Lower leg skin (tissue), 4 donors: Measurements from ENCODE around the gene JPH3. TPM values are rescaled to one million over a fixed set of nuclear protein-coding genes. Genes with fewer than 3 reads are reported as not detected.

Experiments used
- DNase-seq, 2 donors: peaks; one replicate each; pipeline ENCODE4 v3.0.0-alpha.2; 2019; ENCODE audit warnings: low spot score in 2 of 2
- H3K4me3 ChIP-seq: fragments of 200-600 bp; sonication (generic); 2 replicates; pipeline ENCODE4 v1.5.1; 2017; ENCODE audit warnings: mild to moderate bottlenecking, low read depth; ENCODE audit not compliant: poor library complexity, severe bottlenecking
- CTCF ChIP-seq, 3 donors: fragments of 450-650 bp; IDR thresholded peaks; one replicate each; pipeline ENCODE4 v1.5.1; 2016; ENCODE audit warnings: antibody characterized with exemption in 3 of 3, mild to moderate bottlenecking in 3 of 3, moderate library complexity in 2 of 3
- POLR2A ChIP-seq, 2 donors: fragments of 450-650 bp; IDR thresholded peaks; one replicate each; pipeline ENCODE4 v1.6.1; 2016 to 2017; ENCODE audit warnings: antibody characterized with exemption in 2 of 2, mild to moderate bottlenecking in 1 of 2, moderate library complexity in 1 of 2
- WGBS, 2 donors: methylation state at CpG; one replicate each; pipeline ENCODE4 v1.1.5; 2018; 5-methylcytosine and 5-hydroxymethylcytosine counted together
- intact Hi-C: fragments of 100-400 bp; cut with DNase I; formaldehyde crosslinking; loops from one replicate; pipeline ENCODE4 v1.15.0; 2023; ENCODE audit warnings: low total_unique reads
- total RNA-seq, 4 donors: library from RNA; depleted of rRNA; stranded (reverse); fragments of >200 nt; gene quantifications; one replicate each; pipeline ENCODE4 v1.1.0, GENCODE V29; 2016

The JPH3 gene
- total RNA-seq, 4 donors from 2014 or later, result not detected

- intact Hi-C loops, result loop anchor here (5.0 kb wide), 1 partner anchor 1294 kb away; the partner anchor contains the start of genes GALNS and TRAPPC2L
- 85 to 94% methylated on average over 6 of the region's 6 CpGs for WGBS, 2 donors
- no peak for TF ChIP-seq CTCF (IDR thresholded peaks at IDR 0.05)
- no peak for TF ChIP-seq POLR2A (IDR thresholded peaks at IDR 0.05)
- no peak overlapping the region for H3K4me3 ChIP-seq
- DNase-seq, result no peak
Measured at GRCh38 chr16:87563022-87563421, 39.3 kb upstream of the JPH3 start.

- TF ChIP-seq POLR2A (IDR thresholded peaks at IDR 0.05), result no peak
- TF ChIP-seq CTCF (IDR thresholded peaks at IDR 0.05), result no peak
- intact Hi-C loops, result loop anchor here (5.0 kb wide), 1 partner anchor 1293 kb away; the partner anchor contains the start of genes GALNS and TRAPPC2L
- no peak for DNase-seq
- WGBS, 2 donors, result 77 to 79% methylated on average over 38 to 44 of the region's 44 CpGs
- no peak overlapping the region for H3K4me3 ChIP-seq
Measured at GRCh38 chr16:87563714-87564523, 38.4 kb upstream of the JPH3 start.

GRCh38 chr16:87564524-87564778 lies 37.9 kb upstream of the JPH3 start:
- intact Hi-C loops, result loop anchor here (5.0 kb wide), 1 partner anchor 1293 kb away; the partner anchor contains the start of genes GALNS and TRAPPC2L
- TF ChIP-seq POLR2A (IDR thresholded peaks at IDR 0.05), result no peak
- no peak for TF ChIP-seq CTCF (IDR thresholded peaks at IDR 0.05)

GRCh38 chr16:87569601-87570571 lies 32.4 kb upstream of the JPH3 start:
- no peak for TF ChIP-seq CTCF (IDR thresholded peaks at IDR 0.05)
- no peak for TF ChIP-seq POLR2A (IDR thresholded peaks at IDR 0.05)
- no peak for DNase-seq
- no peak overlapping the region for H3K4me3 ChIP-seq
- WGBS, 2 donors, result 63 to 71% methylated on average over 24 to 25 of the region's 25 CpGs
- intact Hi-C loops, result no loop called here

More at GRCh38 chr16:87564524-87564778, 37.9 kb upstream of the JPH3 start:
- 84 to 88% methylated on average over 6 of the region's 6 CpGs for WGBS, 2 donors
- no peak for DNase-seq
- H3K4me3 ChIP-seq, result no peak overlapping the region

GRCh38 chr16:87570572-87570937 lies 31.8 kb upstream of the JPH3 start:
- TF ChIP-seq POLR2A (IDR thresholded peaks at IDR 0.05) (no peak), CTCF (IDR thresholded peaks at IDR 0.05) (no peak)
- DNase-seq, result no peak
- WGBS, 2 donors, result 62 to 67% methylated on average over 6 of the region's 6 CpGs
- H3K4me3 ChIP-seq, result no peak overlapping the region
- intact Hi-C loops, result no loop called here
